IMR-90 (cell line): ENCODE results near the gene RPTOR. TPM values are rescaled to one million over a fixed set of nuclear protein-coding genes. Genes with fewer than 3 reads are reported as not detected.

Experiments
- ATAC-seq: fragments of 200-7000 bp; cut with Tn5 transposase; 2 replicates; pipeline ENCODE4 v1.9.1; 2020; ENCODE audit warnings: low read depth, mild to moderate bottlenecking, moderate library complexity
- BruUV-seq: library from RNA; stranded (reverse); fragments of 400-500 nt; replicated peaks from 2 replicates; lab custom pipeline; 2021; lab: Mats Ljungman, UMichigan
- CTCF ChIA-PET: fragments of 300-600 bp; formaldehyde crosslinking; extraction: SDS; loops from one replicate; lab custom pipeline; 2021; ENCODE audit warnings: antibody characterized with exemption; lab: Yijun Ruan, JAX
- POLR2A ChIA-PET: fragments of 300-600 bp; sonication (Branson Sonifier 250); formaldehyde crosslinking; loops from one replicate; lab custom pipeline; 2022; ENCODE audit warnings: antibody characterized with exemption; ENCODE audit not compliant: unreplicated experiment; lab: Charles Lee
- DNase-seq: peaks from one replicate; pipeline ENCODE4 v3.0.0; 2013
- H2AFZ ChIP-seq: replicated peaks from 2 replicates; pipeline ENCODE3; 2013; ENCODE audit warnings: low read length, mild to moderate bottlenecking; ENCODE audit not compliant: poor library complexity
- H2AK5ac ChIP-seq: 2 replicates; pipeline ENCODE4 v1.6.1; 2013; ENCODE audit warnings: low read depth, low read length, inconsistent platforms
- H2AK9ac ChIP-seq: replicated peaks from 2 replicates; pipeline ENCODE3; 2013; ENCODE audit warnings: mild to moderate bottlenecking, low read depth, low read length, moderate library complexity; ENCODE audit not compliant: poor library complexity
- H2BK120ac ChIP-seq: 2 replicates; pipeline ENCODE4 v1.6.1; 2013; ENCODE audit warnings: low read depth, low read length, inconsistent platforms
- H2BK15ac ChIP-seq: 3 replicates; pipeline ENCODE4 v1.6.1; 2013; ENCODE audit warnings: low read depth, low read length, inconsistent platforms
- H2BK20ac ChIP-seq: 2 replicates; pipeline ENCODE4 v1.6.1; 2013; ENCODE audit warnings: low read depth, mild to moderate bottlenecking, inconsistent platforms, low read length, moderate library complexity
- H2BK5ac ChIP-seq: 2 replicates; pipeline ENCODE4 v1.6.1; 2013; ENCODE audit warnings: mild to moderate bottlenecking, low read depth, low read length, inconsistent platforms; ENCODE audit not compliant: poor library complexity, severe bottlenecking
- H3K14ac ChIP-seq: replicated peaks from 2 replicates; pipeline ENCODE4 v1.6.1; 2013; ENCODE audit warnings: low read depth, low read length, inconsistent platforms
- H3K18ac ChIP-seq: 2 replicates; pipeline ENCODE4 v1.6.1; 2013; ENCODE audit warnings: low read depth, low read length, control low read depth
- H3K23ac ChIP-seq: 2 replicates; pipeline ENCODE4 v1.6.1; 2013; ENCODE audit warnings: low read depth, low read length, inconsistent platforms
- H3K27ac ChIP-seq: 2 replicates; pipeline ENCODE4 v1.5.1; 2013; ENCODE audit warnings: mild to moderate bottlenecking, control low read depth, low read length; ENCODE audit not compliant: insufficient read depth
- H3K27me3 ChIP-seq: 2 replicates; pipeline ENCODE4 v1.6.1; 2013; ENCODE audit warnings: low read length; ENCODE audit not compliant: control insufficient read depth, insufficient read depth
- H3K36me3 ChIP-seq: 2 replicates; pipeline ENCODE4 v1.6.1; 2013; ENCODE audit warnings: low read length, mixed read lengths; ENCODE audit not compliant: control insufficient read depth, insufficient read depth
- H3K4ac ChIP-seq: 2 replicates; pipeline ENCODE4 v1.6.1; 2013; ENCODE audit warnings: low read depth, low read length, inconsistent platforms
- H3K4me1 ChIP-seq: 2 replicates; pipeline ENCODE4 v1.6.1; 2013; ENCODE audit warnings: low read length, mixed read lengths; ENCODE audit not compliant: control insufficient read depth, insufficient read depth
- H3K4me2 ChIP-seq: 2 replicates; pipeline ENCODE4 v1.6.1; 2013; ENCODE audit warnings: low read depth, mild to moderate bottlenecking, control low read depth, low read length, moderate library complexity
- H3K4me3 ChIP-seq: 2 replicates; pipeline ENCODE4 v1.5.1; 2013; ENCODE audit warnings: low read depth, mild to moderate bottlenecking, control low read depth, low read length, moderate library complexity; ENCODE audit not compliant: insufficient read depth
- H3K56ac ChIP-seq: 2 replicates; pipeline ENCODE4 v1.6.1; 2013; ENCODE audit warnings: low read length, inconsistent platforms; ENCODE audit not compliant: insufficient read depth; ENCODE audit errors: extremely low read depth
- H3K79me1 ChIP-seq, 2 experiments: 2 replicates each; pipeline ENCODE4 v1.6.1; 2013; ENCODE audit warnings: low read length in 2 of 2, inconsistent platforms in 1 of 2, low read depth in 1 of 2
- H3K9ac ChIP-seq: 2 replicates; pipeline ENCODE4 v1.6.1; 2013; ENCODE audit warnings: low read depth, low read length, control low read depth
- H3K9me1 ChIP-seq: 2 replicates; pipeline ENCODE4 v1.6.1; 2013; ENCODE audit warnings: low read length, inconsistent platforms; ENCODE audit not compliant: insufficient read depth
- H3K9me3 ChIP-seq: 2 replicates; pipeline ENCODE4 v1.6.1; 2013; ENCODE audit warnings: low read length; ENCODE audit not compliant: control insufficient read depth, insufficient read depth
- H4K20me1 ChIP-seq: 2 replicates; pipeline ENCODE4 v1.6.1; 2013; ENCODE audit warnings: low read length, inconsistent platforms; ENCODE audit not compliant: insufficient read depth
- H4K5ac ChIP-seq: 2 replicates; pipeline ENCODE4 v1.6.1; 2013; ENCODE audit warnings: mild to moderate bottlenecking, low read depth, low read length, control low read depth
- H4K8ac ChIP-seq, 2 experiments: 2 replicates each; pipeline ENCODE4 v1.6.1; 2013; ENCODE audit warnings: low read depth in 2 of 2, low read length in 2 of 2, control low read depth in 1 of 2, inconsistent platforms in 1 of 2
- H4K91ac ChIP-seq: 2 replicates; pipeline ENCODE4 v1.6.1; 2013; ENCODE audit warnings: low read depth, low read length, inconsistent platforms; ENCODE audit not compliant: insufficient read depth
- BHLHE40 ChIP-seq: fragments of 150-350 bp; IDR thresholded peaks from 2 replicates; pipeline ENCODE4 v1.6.1; 2016; ENCODE audit warnings: mild to moderate bottlenecking, low read depth, low read length
- CEBPB ChIP-seq: IDR thresholded peaks from 2 replicates; pipeline ENCODE4 v1.6.1; 2012; ENCODE audit warnings: low read depth, low read length, improper control_type of control experiment
- CHD1 ChIP-seq: IDR thresholded peaks from 2 replicates; pipeline ENCODE4 v1.6.1; 2012; ENCODE audit warnings: low read depth, low read length, improper control_type of control experiment
- CTCF ChIP-seq: conservative IDR thresholded peaks from 2 replicates; pipeline ENCODE4 v1.5.1; 2012; ENCODE audit warnings: mild to moderate bottlenecking, low read depth, low read length, improper control_type of control experiment
- ELK1 ChIP-seq: fragments of 150-350 bp; IDR thresholded peaks from 2 replicates; pipeline ENCODE4 v1.6.1; 2016; ENCODE audit warnings: low read depth, mild to moderate bottlenecking, low read length, moderate library complexity, borderline replicate concordance
- FOS ChIP-seq: fragments of 150-350 bp; IDR thresholded peaks from 2 replicates; pipeline ENCODE4 v1.6.1; 2016; ENCODE audit warnings: low read depth, low read length
- MAZ ChIP-seq: IDR thresholded peaks from 2 replicates; pipeline ENCODE4 v1.6.1; 2012; ENCODE audit warnings: low read depth, mild to moderate bottlenecking, low read length, improper control_type of control experiment, moderate library complexity, borderline replicate concordance
- POLR2A ChIP-seq: IDR thresholded peaks from 2 replicates; pipeline ENCODE4 v1.6.1; 2012; ENCODE audit warnings: mild to moderate bottlenecking, low read depth, low read length
- RAD21 ChIP-seq: IDR thresholded peaks from 2 replicates; pipeline ENCODE4 v1.6.1; 2012; ENCODE audit warnings: low read length, improper control_type of control experiment
- RCOR1 ChIP-seq: IDR thresholded peaks from 2 replicates; pipeline ENCODE4 v1.6.1; 2012; ENCODE audit warnings: mild to moderate bottlenecking, low read length, improper control_type of control experiment; ENCODE audit not compliant: insufficient replicate concordance
- RFX5 ChIP-seq: IDR thresholded peaks from 2 replicates; pipeline ENCODE4 v1.8.0; 2012; ENCODE audit warnings: low read depth, mild to moderate bottlenecking, low read length, moderate library complexity
- SMC3 ChIP-seq: fragments of 150-350 bp; IDR thresholded peaks from 2 replicates; pipeline ENCODE4 v1.6.1; 2016; ENCODE audit warnings: low read depth, mild to moderate bottlenecking, antibody characterized with exemption, low read length, moderate library complexity
- WGBS, 2 experiments: methylation state at CpG; one replicate each; pipeline versions ENCODE4 v1.1.5 to v1.1.7; 2013; ENCODE audit warnings: missing lambda C conversion rate in 2 of 2; ENCODE audit not compliant: insufficient read length in 1 of 2; ENCODE audit errors: extremely low coverage in 2 of 2; 5-methylcytosine and 5-hydroxymethylcytosine counted together
- dilution Hi-C: fragments of 300-500 bp; cut with HindIII; formaldehyde crosslinking; loops from one replicate; pipeline ENCODE4 v1.14.3; 2018; ENCODE audit warnings: low sequenced_read_pairs; ENCODE audit not compliant: unreplicated experiment
- in situ Hi-C: fragments of 300-500 bp; cut with MboI; formaldehyde crosslinking; loops from 3 replicates; pipeline ENCODE4 v1.14.3; 2019; ENCODE audit warnings: low sequenced_read_pairs, inconsistent platforms, mixed read lengths
- intact Hi-C: fragments of 100-400 bp; cut with micrococcal nuclease; formaldehyde crosslinking; loops from 2 replicates; pipeline ENCODE4 v1.10.0; 2022
- polyA plus RNA-seq, 3 experiments: library from polyadenylated mRNA; depleted of rRNA; stranded (reverse); fragments of >200 nt; gene quantifications; 2 replicates each; pipeline ENCODE4 v1.2.3, GENCODE V29; 2012; ENCODE audit warnings: low replicate concordance in 1 of 3
- total RNA-seq: library from RNA; depleted of rRNA; stranded (reverse); fragments of >200 nt; gene quantifications from 2 replicates; pipeline ENCODE4 v1.2.3, GENCODE V29; 2012

RPTOR gene
- total and polyA plus RNA-seq, 2 of the 4 experiments (the other 2 are of a cell fraction): 10.8 to 14.7 TPM

DNA sequence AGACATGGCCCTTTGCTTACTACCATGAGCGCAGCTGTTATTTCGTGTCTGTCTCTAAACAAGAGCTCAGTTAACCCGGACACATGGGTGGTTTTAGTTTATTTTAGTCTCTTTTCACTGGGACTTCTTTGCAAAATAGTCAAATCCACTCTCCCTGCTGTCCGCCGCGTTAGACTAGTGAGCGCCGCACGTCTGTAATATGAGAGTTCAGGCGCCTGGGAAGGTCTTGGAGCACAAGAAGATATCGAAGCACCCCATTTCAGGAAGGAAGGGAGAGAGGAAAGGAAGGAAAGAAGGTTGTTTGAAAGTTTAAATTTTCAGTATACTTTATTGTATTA is 336.0 kb downstream of the RPTOR start:
- TF ChIP-seq SMC3 (no peak), CEBPB (no peak), RFX5 (no peak), ELK1 (no peak), RAD21 (no peak), RCOR1 (no peak), CHD1 (no peak), CTCF (no peak), FOS (no peak), BHLHE40 (no peak), POLR2A (no peak), MAZ (no peak)
- H4K8ac ChIP-seq: 0 out of 4 replicates have a peak overlapping the region, but pooled peaks of 1 of the 2 experiments have one; percentile 42
- no peak overlapping the region for H3K9ac ChIP-seq
- ATAC-seq (no peak), DNase-seq (no peak)
- intact Hi-C loops: no loop called here
- no peak overlapping the region for H3K14ac ChIP-seq
- H3K18ac ChIP-seq: no peak overlapping the region
- H3K23ac ChIP-seq: no peak overlapping the region
- no peaks in the 10 kb centered on the region for H3K27me3 ChIP-seq
- in situ Hi-C loops: no loop called here
- peak overlapping the region; percentile 56 for H2AFZ ChIP-seq
- no peaks in the 10 kb centered on the region for H4K20me1 ChIP-seq
- no peak overlapping the region for H3K56ac ChIP-seq
- H2AK9ac ChIP-seq: no peak overlapping the region
- dilution Hi-C loops: no loop called here
- H3K36me3 ChIP-seq: peaks cover 42% of the 10 kb centered on the region
- no peak overlapping the region for H4K91ac ChIP-seq
- no CpG with 5 or more reads among the region's 11 CpGs for WGBS, 2 experiments
- CTCF ChIA-PET: no interaction called here
- no TSS peak for BruUV-seq
- no peak overlapping the region for H2BK5ac ChIP-seq
- H3K4me3 ChIP-seq: no peak overlapping the region
- H3K4me2 ChIP-seq: no peak overlapping the region
- H2BK15ac ChIP-seq: no peak overlapping the region
- POLR2A ChIA-PET: no interaction called here
- no peaks in the 10 kb centered on the region for H3K9me3 ChIP-seq
- H3K9me1 ChIP-seq: peaks cover 7% of the 10 kb centered on the region; the same call in 1 of the 2 replicates
- no peaks in the 10 kb centered on the region for H3K4me1 ChIP-seq
- no peak overlapping the region for H2BK20ac ChIP-seq
- no peak overlapping the region for H2AK5ac ChIP-seq
- no peak overlapping the region for H3K27ac ChIP-seq
- H4K5ac ChIP-seq: no peak overlapping the region
- H3K79me1 ChIP-seq: peaks cover 0 to 6% of the 10 kb centered on the region in 2 experiments; a peak in 2 of 4 replicates
- no peak overlapping the region for H2BK120ac ChIP-seq
- H3K4ac ChIP-seq: no peak overlapping the region
